Measurements from ENCODE around the gene MRPL36.

- TF ChIP-seq POLR2AphosphoS5 (IDR thresholded peaks at IDR 0.05) = no peak
- no peak for TF ChIP-seq CTCF (IDR thresholded peaks at IDR 0.05)
Observed at GRCh38 chr5:1801967-1802295, 2.3 kb upstream of the MRPL36 start.

All from gastroesophageal sphincter (tissue), 3 donors.